Adrenal gland (tissue), 5 donors: Measurements from ENCODE around the gene SLC15A1.

Experiments used
- CTCF ChIP-seq, 6 experiments: fragments of 450-650 bp in 4 of 6; fragments of 200-600 bp in 2 of 6; sonication (generic) in 1 of 6; IDR thresholded peaks; 1 replicate in 5 of 6; 2 replicates in 1 of 6; pipeline versions ENCODE4 v1.5.1 to v1.8.0; 2016 to 2021; ENCODE audit warnings: antibody characterized with exemption in 6 of 6, mild to moderate bottlenecking in 2 of 6, moderate library complexity in 1 of 6
- POLR2A ChIP-seq, 2 donors: fragments of 450-650 bp; IDR thresholded peaks; one replicate each; pipeline ENCODE4 v1.6.1; 2017; ENCODE audit warnings: antibody characterized with exemption in 2 of 2, mild to moderate bottlenecking in 2 of 2, moderate library complexity in 1 of 2
- donor health status: DM: no; HTN: no; CAD: no.

- TF ChIP-seq CTCF (IDR thresholded peaks at IDR 0.05) (no peak), POLR2A (IDR thresholded peaks at IDR 0.05) (no peak)
These were observed 84.3 kb downstream of the SLC15A1 start for GRCh38 chr13:98668155-98668554.
